SH-SY5Y (cell line): ENCODE measurements around the gene PSD4.

Source experiments
- GATA2 ChIP-seq: IDR thresholded peaks from 2 replicates; pipeline ENCODE4 v1.6.1; 2011; ENCODE audit warnings: mild to moderate bottlenecking, low read depth, low read length
- GATA3 ChIP-seq: IDR thresholded peaks from 2 replicates; pipeline ENCODE4 v1.6.1; 2011; ENCODE audit warnings: low read depth, mild to moderate bottlenecking, low read length, moderate library complexity

DNA sequence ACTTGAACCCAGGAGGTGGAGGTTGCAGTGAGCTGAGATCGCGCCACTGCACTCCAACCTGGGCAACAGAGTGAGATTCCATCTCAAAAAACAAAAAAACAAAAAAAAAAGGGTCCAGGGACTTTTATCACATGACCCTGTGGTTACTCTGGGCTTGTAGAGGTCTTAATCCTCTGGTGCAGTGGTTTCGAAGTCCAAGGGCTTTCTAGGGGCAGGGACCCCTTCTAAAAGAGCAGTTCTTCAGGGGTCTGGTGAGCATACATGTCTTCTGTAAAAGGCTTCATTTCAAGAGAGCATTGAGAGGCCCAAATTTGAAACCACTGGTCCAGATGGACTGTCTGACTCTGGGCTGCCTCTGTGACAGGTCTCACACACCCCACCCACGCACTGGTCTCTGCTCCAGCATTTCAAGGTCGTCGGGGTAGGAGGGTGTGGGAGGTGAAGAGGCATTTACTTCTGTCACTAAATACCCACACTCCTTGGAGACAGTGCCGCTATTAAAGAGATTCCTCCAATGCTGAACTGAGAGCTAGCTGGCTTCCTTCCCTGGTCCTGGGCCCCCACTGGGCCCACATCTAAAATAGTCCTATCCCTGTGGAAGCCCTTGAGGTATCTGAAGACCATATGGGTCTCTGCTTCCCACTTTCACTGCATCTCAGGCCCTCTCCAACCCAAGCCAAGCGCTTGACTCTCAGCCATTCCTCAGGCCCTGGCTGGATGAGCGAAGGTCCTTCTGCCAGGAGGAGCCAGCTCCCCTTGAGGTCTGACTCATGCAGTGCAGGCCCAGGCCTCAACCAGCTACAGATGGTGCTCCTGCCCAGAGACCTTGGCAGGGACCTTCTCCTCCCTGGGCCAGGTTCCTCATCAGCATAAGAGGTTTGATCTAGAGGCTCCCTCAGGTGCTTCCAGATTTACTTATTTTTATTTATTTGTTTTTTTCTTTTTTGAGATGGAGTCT, 60.1 kb downstream of the PSD4 start:
- TF ChIP-seq GATA3 (no peak), GATA2 (no peak)
